ENCODE measurements around the gene TOX2.

The TOX2 gene

GRCh38 chr20:44085616-44086434 lies 171.2 kb downstream of the TOX2 start:
- DNase-seq = no peak

DNA sequence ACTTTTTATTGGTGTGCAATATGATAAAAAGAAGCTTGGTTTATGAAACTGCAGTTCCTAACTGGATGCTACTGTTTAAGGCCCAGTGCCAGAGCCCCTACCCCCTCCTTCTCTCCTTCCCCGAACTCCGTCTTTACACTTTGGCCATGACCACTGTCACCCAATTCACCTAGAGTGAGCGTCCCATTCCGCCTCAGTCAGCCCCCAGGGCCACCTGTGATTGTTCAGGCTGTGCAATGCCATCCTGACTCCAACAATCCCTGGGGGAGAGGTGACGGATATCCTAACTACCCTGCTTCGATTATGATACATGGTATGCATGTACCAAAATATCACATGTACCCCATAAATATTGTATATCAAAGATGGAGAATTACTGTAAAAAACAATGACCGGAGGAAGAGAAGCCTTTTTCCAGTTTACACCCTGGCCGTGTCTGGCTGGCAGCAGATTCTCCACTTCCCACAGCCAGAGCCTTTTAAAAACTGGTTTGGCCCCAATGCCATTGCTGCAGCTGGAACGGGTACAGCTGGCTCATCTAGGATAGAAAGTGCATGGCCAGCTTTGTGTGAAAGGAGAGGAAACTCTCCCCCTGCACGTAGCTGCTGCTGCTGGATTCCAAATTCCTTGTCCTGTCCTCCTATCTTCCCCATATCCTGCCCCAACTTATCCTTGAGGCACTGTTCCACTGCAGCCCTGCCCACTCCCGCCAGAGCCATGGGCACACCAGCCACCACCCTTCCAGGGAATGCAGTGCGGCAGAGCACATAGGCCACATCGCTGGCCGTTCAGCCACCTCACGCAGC lies 172.6 kb downstream of the TOX2 start:
- no peak for DNase-seq

GRCh38 chr20:44087857-44088120 lies 173.1 kb downstream of the TOX2 start:
- DNase-seq = no peak

GRCh38 chr20:44089987-44090674 lies 175.5 kb downstream of the TOX2 start:
- DNase-seq = peak; percentile 73

DNA sequence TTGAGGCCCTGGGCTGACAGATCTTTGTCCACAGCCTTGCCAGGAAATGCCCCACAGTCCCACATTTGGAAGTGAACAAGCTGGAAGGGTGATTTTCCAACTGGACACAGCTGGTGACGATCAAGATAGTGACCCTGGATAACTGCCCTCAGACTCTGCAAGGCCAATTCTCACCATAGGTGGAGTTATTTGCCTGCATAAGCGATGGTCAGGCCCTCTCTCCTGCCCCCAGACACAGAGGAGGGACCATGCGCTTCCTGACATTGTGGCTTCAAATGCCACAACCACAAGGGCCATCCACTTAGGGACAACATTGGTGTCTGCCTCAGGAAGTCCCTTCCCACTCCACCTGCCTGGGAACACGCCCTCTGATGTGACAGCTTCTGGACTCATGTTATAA lies 176.4 kb downstream of the TOX2 start:
- DNase-seq = no peak

DNA sequence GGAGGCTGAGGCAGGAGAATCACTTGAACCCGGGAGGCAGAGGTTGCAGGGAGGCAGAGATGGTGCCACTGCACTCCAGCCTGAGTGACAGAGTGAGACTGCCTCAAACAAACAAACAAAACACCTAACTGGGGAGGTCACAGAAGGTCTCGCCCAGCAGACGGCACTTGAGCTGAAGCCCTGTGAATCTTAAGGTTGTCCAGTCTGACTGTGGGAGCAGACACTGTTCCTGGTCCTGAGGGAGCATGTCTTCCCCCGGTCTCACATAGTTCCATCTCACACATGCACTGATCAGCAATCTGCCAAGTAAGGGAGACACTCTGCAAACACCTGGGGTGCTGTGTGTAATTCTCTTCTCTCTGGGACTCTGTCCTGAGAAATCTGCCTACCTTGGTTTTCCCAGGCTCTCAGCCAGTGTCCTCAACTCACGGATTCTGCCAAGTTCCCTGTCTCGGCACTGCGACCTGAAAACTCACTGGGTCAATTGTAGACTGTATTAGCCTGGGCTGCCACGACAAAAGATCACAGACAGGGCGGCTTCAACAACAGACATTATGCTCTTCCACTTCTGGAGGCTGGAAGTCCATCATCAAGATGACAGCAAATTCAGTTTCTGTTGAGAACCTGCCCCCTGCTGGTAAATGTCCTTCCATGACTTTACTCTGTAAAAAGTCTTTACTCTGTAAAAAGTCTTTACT lies 178.0 kb downstream of the TOX2 start:
- DNase-seq = peak; percentile 59

DNA sequence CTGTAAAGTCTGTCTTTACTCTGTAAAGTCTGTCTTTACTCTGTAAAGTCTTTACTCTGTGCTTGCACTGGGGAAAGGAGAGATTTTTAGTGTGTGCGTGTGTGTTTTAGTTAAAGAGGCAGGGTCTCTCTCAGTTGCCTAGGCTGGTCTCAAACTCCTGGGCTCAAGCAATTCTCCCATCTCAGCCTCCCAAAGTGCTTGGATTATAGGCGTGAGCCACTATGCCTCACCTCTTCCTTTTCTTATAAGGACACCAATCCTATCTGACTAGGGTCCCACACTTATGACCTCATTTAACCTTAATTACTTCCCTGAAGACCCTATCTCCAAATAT lies 178.6 kb downstream of the TOX2 start:
- no peak for DNase-seq

DNA sequence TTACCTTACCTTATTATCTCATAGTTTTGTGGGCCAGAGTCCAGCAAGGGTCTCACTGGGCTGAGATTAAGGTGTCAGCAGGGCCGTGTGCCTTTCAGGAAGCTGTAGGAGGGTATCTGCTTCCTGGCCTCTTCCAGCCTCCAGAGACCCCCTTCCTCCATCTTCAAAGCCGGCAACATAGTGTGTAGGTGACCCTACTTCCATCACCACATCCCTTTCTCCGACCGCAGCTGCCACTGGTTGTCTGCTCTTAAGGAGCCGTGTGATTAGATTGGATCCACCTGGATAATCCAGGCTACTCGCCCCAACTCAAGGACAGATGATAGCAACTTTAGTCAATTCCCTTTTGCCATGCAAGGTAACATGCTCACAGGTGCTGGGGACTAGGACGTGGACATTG lies 181.2 kb downstream of the TOX2 start:
- DNase-seq = no peak

- DNase-seq = no peak
Observed at GRCh38 chr20:44097521-44098255, 183.0 kb downstream of the TOX2 start.

DNA sequence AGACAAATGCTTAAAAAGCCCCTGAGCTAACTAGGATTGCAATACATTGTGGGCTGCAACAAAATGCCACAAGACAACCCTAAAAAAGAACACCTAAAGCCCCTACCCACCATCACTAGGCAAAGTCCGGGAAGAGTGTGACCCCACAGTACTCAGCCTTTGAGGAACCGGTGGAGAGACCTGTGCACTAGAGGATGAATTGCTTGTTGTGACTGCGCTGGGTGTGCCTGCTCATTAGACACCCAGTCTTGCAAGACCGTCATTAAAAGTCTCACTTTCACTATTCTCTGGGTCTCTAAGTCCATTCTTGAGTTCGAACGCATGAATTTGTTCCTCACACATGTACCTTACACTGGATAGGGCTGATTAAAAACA lies 183.6 kb downstream of the TOX2 start:
- no peak for DNase-seq

GRCh38 chr20:44098657-44099056 lies 184.0 kb downstream of the TOX2 start:
- DNase-seq = no peak

GRCh38 chr20:44099832-44100231 lies 185.2 kb downstream of the TOX2 start:
- DNase-seq = no peak

DNA sequence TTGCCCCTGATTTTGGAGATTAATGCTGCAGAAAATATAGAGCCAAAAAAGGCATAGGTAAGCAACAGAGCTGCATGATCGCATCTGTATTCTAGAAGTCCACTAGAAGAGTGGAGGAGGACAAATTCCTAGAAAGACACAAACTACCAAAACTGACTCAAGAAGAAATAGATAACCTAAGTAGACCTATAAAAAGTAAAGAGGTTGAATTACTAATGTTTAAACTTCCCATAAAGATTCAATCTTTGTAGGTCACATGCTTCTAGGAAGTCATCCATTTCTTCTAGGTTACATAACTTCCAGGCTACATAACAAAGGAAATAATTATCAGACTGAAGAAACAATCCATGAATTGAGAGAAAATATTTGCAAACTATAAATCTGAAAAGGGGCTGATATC lies 187.9 kb downstream of the TOX2 start:
- no peak for DNase-seq

DNA sequence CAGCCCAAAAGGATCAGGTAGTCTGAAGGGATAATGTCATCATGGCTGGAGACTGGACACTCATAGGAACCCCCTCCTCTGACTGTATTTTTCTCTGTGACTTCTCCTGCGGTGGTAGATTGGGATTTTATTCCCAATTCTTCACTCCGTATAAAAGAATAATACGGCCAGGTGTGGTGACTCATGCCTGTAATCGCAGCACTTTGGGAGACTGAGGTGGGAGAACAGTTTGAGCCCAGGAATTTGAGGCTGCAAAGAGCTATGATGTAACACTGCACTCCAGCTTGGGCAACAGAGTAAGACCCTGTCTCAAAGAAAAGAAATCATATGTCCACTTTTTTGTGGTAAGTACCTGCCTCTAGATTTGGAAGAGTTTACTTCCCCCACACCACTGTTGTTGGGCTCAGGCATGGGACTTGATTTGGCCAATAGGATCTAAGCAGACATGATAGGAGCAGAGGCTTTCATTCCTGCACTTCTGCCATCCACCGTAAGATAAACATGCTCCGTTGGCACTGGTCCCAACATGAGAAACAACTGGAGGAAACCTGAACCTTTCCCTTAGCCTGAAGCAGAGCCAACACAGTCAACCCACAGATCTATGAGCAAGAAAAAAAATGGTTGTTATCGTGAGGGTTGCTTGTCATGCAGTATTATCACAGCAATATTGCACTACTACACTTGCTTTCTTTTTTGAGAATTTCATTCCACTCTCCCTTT lies 190.3 kb downstream of the TOX2 start:
- peak; percentile 47 for DNase-seq

DNA sequence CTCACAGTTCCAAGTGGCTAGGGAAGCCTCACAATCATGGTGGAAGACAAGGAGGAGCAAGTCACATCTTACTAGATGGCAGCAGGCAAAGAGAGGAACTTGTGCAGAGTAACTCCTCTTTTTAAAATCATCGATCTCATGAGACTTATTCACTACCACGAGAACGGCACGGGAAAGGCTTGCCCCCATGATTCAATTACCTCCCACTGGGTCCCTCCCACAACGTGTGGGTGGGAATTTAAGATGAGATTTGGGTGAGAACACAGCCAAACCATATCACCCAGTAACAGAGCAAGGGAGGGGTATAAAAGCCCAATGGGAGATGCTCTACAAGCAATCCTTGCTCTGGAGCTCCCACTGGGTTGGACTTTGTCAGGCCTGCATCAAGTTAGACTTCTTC lies 192.0 kb downstream of the TOX2 start:
- no peak for DNase-seq

DNA sequence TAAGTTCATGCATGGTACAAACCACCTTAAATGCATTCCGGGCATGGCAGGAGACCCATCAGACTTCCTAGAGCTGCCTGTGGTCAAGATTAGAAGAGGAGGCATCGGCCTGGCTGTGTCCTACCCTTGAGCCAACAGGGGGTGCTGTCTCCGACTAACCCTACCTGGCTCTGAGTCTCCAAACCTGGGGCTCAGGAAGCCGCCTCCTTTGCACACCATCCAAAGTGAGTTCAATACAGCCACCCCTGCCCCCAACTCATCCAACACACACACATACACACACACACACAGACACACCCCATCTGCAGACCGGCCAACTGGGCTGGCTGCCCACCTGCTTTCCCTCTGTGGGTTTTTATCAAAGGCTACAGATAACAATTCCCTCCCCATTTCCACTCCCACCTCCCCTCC lies 195.3 kb downstream of the TOX2 start:
- no peak for DNase-seq

- no peak for DNase-seq
Observed at GRCh38 chr20:44110816-44111568, 196.3 kb downstream of the TOX2 start.

- DNase-seq = no peak
Observed at GRCh38 chr20:44111712-44112335, 197.2 kb downstream of the TOX2 start.

DNA sequence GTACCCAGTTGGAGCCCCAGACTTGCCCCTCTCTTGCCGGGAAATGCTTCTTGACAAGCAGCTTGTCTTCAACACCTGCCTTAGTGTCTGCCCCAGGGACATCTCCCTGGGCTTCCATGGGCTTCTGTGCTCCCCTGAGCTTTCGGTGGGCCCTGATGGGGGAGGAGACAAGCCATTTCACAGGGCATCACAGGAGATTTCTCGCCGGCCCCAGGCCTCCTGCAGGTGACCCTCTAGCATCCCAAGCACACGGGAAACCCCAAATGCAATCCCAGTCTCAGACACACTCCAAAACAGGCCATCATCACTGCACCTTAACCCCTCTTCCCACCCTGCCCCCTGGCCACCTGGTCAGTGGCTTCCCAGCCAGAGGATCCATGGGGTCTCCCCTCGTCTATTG lies 197.8 kb downstream of the TOX2 start:
- DNase-seq = no peak

DNA sequence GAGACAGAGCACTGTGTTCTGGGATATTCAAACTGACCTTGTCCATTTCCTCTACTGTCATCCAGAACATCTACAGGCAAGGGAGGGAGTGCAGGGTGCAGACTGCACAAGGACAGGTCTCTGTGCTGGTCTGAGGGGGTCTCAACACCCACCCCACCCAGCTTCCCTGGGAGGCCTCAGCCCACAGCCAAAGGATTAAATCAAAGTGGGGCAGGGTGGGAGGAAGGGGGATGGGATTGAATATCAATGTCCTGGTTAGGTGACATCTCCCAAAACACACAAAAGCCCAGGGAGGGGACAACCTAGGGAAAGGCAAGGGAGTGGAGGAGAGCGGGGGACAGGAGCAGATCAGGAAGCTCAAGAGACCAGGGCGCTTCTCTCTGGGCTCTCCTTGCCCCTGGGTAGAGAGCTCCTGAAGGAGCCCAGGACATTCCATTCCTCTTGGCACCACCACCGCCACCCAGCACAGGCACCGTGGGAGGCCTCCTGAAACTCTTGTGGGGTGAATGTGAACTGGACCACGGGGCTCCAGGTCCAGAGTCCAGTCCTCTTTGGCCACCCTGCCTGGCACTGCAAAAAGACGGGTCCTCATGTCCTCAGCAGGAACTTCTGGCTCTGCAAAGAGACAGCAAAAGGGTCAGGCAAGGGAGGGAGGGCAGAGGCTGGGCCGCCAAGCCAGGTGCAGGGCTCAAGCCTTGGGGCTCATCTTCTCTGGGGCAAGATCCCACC lies 198.4 kb downstream of the TOX2 start:
- DNase-seq = no peak
